ENCODE results near the gene PPIE.
"Not testable (repeated sequence)": the region's sequence is repeated elsewhere in the genome, so short reads cannot be mapped to it uniquely, and the experiment has no call there.

The PPIE gene

GRCh38 chr1:39778463-39779099 is 39.9 kb downstream of the PPIE start:
- DNase-seq: not testable (repeated sequence)

- DNase-seq: no peak
These were observed 40.5 kb downstream of the PPIE start for GRCh38 chr1:39779137-39779536.

- no peak for DNase-seq
These were observed 41.1 kb downstream of the PPIE start for GRCh38 chr1:39779821-39780220.

GRCh38 chr1:39781349-39781715 is 42.6 kb downstream of the PPIE start:
- no peak for DNase-seq

- no peak for DNase-seq
These were observed 43.4 kb downstream of the PPIE start for GRCh38 chr1:39782103-39782502.

GRCh38 chr1:39782685-39783084 is 44.0 kb downstream of the PPIE start:
- not testable (repeated sequence) for DNase-seq

- not testable (repeated sequence) for DNase-seq
These were observed 47.8 kb downstream of the PPIE start for GRCh38 chr1:39786303-39787107.

GRCh38 chr1:39787108-39787375 is 48.4 kb downstream of the PPIE start:
- not testable (repeated sequence) for DNase-seq

GRCh38 chr1:39787468-39787867 is 48.8 kb downstream of the PPIE start:
- no peak for DNase-seq

GRCh38 chr1:39787964-39788363 is 49.3 kb downstream of the PPIE start:
- DNase-seq: peak in 2 of 3 experiments; percentile 22 to 39

- no peak for DNase-seq
These were observed 49.7 kb downstream of the PPIE start for GRCh38 chr1:39788426-39788757.

GRCh38 chr1:39788758-39789570 is 50.3 kb downstream of the PPIE start, which contains the start of gene BMP8B:
BMP8B (minus strand) TSS chr1:39788865; CDS start chr1:39788485, 380 bp downstream.
- DNase-seq: peak; percentile 44 to 90 (median 83)

- no peak for DNase-seq
These were observed 51.0 kb downstream of the PPIE start for GRCh38 chr1:39789571-39790110.

- DNase-seq: no peak
These were observed 53.2 kb downstream of the PPIE start for GRCh38 chr1:39791838-39792237.

GRCh38 chr1:39795651-39796050 is 57.0 kb downstream of the PPIE start:
- DNase-seq: no peak

GRCh38 chr1:39798859-39799769 is 60.4 kb downstream of the PPIE start:
- DNase-seq: peak; percentile 33 to 89 (median 74)

GRCh38 chr1:39799770-39800470 is 61.2 kb downstream of the PPIE start:
- peak; percentile 57 to 78 (median 69) for DNase-seq

GRCh38 chr1:39800471-39800835 is 61.8 kb downstream of the PPIE start:
- no peak for DNase-seq

GRCh38 chr1:39802496-39803260 is 64.0 kb downstream of the PPIE start:
- no peak for DNase-seq

- no peak for DNase-seq
These were observed 66.7 kb downstream of the PPIE start for GRCh38 chr1:39805385-39805784.
